HepG2 (cell line): ENCODE results near the gene TMEM238. TPM values are rescaled to one million over a fixed set of nuclear protein-coding genes. Genes with fewer than 3 reads are reported as not detected.
A peak's percentile ranks its signal among the peaks of the same experiment; 100 is the strongest.

ENCODE experiments used
- BRCA1 ChIP-seq: sonication (generic); formaldehyde crosslinking; IDR thresholded peaks from 2 replicates; pipeline ENCODE4 v1.4.0; 2020; ENCODE audit warnings: missing genetic modification reagents
- CBX2 ChIP-seq, 2 experiments: fragments of 200-600 bp in 1 of 2; sonication (generic); formaldehyde crosslinking in 1 of 2; IDR thresholded peaks; 2 replicates each; pipeline versions ENCODE4 v1.7.0 to v1.8.1; 2018 to 2022; ENCODE audit warnings: low read depth in 2 of 2, low read length in 1 of 2, mild to moderate bottlenecking in 1 of 2, missing genetic modification reagents in 1 of 2
- HHEX ChIP-seq: IDR thresholded peaks from 2 replicates; pipeline ENCODE4 v1.6.1; 2016; ENCODE audit warnings: control low read depth
- HOXA3 ChIP-seq: sonication (generic); formaldehyde crosslinking; IDR thresholded peaks from 2 replicates; pipeline ENCODE4 v1.5.0; 2020; ENCODE audit warnings: missing genetic modification reagents
- KDM6A ChIP-seq: IDR thresholded peaks from 2 replicates; pipeline ENCODE4 v1.6.1; 2016; ENCODE audit warnings: low read depth
- KLF16 ChIP-seq, 2 experiments: sonication (generic) in 1 of 2; formaldehyde crosslinking in 1 of 2; IDR thresholded peaks; 2 replicates each; pipeline versions ENCODE4 v1.6.1 to v1.8.0; 2016 to 2023; ENCODE audit warnings: missing genetic modification reagents in 2 of 2, missing compliant biosample characterization in 1 of 2
- MIER2 ChIP-seq: IDR thresholded peaks from 2 replicates; pipeline ENCODE4 v1.6.1; 2016; ENCODE audit warnings: missing biosample characterization, missing genetic modification reagents
- PRMT3 ChIP-seq: sonication (generic); formaldehyde crosslinking; IDR thresholded peaks from 2 replicates; pipeline ENCODE4 v1.8.1; 2022; ENCODE audit warnings: low read depth, mild to moderate bottlenecking, moderate library complexity, missing genetic modification reagents, borderline replicate concordance
- RBFOX2 ChIP-seq: fragments of 200-400 bp; formaldehyde crosslinking; IDR thresholded peaks from 2 replicates; pipeline ENCODE4 v1.6.1; 2017; ENCODE audit warnings: low read depth, mild to moderate bottlenecking, low read length
- ZBED4 ChIP-seq: sonication (generic); formaldehyde crosslinking; IDR thresholded peaks from 2 replicates; pipeline ENCODE4 v1.4.0; 2020; ENCODE audit warnings: missing genetic modification reagents, borderline replicate concordance
- ZEB1 ChIP-seq: IDR thresholded peaks from 2 replicates; pipeline ENCODE4 v1.6.1; 2012; ENCODE audit warnings: mild to moderate bottlenecking, low read depth, inconsistent platforms; ENCODE audit not compliant: insufficient replicate concordance
- ZNF30 ChIP-seq: sonication (generic); formaldehyde crosslinking; IDR thresholded peaks from 2 replicates; pipeline ENCODE4 v1.5.0; 2020; ENCODE audit warnings: mild to moderate bottlenecking, missing genetic modification reagents
- ZNF33A ChIP-seq: sonication (generic); formaldehyde crosslinking; IDR thresholded peaks from 2 replicates; pipeline ENCODE4 v1.5.1; 2020; ENCODE audit warnings: missing genetic modification reagents, mild to moderate bottlenecking, moderate library complexity, borderline replicate concordance
- ZNF441 ChIP-seq: sonication (generic); formaldehyde crosslinking; IDR thresholded peaks from 2 replicates; pipeline ENCODE4 v1.7.0; 2021; ENCODE audit warnings: missing genetic modification reagents, borderline replicate concordance
- ZNF468 ChIP-seq: sonication (generic); formaldehyde crosslinking; IDR thresholded peaks from 2 replicates; pipeline ENCODE4 v1.8.0; 2022; ENCODE audit warnings: mild to moderate bottlenecking, moderate library complexity, missing genetic modification reagents
- ZNF501 ChIP-seq: sonication (generic); formaldehyde crosslinking; IDR thresholded peaks from 2 replicates; pipeline ENCODE4 v1.5.1; 2020; ENCODE audit warnings: mild to moderate bottlenecking, moderate library complexity, missing genetic modification reagents
- ZNF720 ChIP-seq: sonication (generic); formaldehyde crosslinking; IDR thresholded peaks from 2 replicates; pipeline ENCODE4 v1.4.0; 2020; ENCODE audit warnings: missing genetic modification reagents
- ZNF75D ChIP-seq: sonication (generic); formaldehyde crosslinking; IDR thresholded peaks from 2 replicates; pipeline ENCODE4 v1.8.1; 2023; ENCODE audit warnings: missing genetic modification reagents, mild to moderate bottlenecking, borderline replicate concordance
- ZSCAN21 ChIP-seq: sonication (generic); formaldehyde crosslinking; IDR thresholded peaks from 2 replicates; pipeline ENCODE4 v1.8.0; 2022; ENCODE audit warnings: mild to moderate bottlenecking, missing genetic modification reagents, moderate library complexity, borderline replicate concordance
- polyA plus RNA-seq, 8 experiments: library from polyadenylated mRNA; depleted of rRNA in 3 of 8; stranded (reverse) in 7 of 8; unstranded in 1 of 8; fragments of >200 nt; fragmentation: Illumina TruSeq in 4 of 8; extraction: Trizol in 4 of 8; gene quantifications; 2 replicates each; pipeline versions ENCODE4 v1.2.1 to v1.2.3, GENCODE V29; 2011 to 2016; ENCODE audit warnings: low read depth in 4 of 8, missing spikeins in 1 of 8, mixed read lengths in 1 of 8; ENCODE audit not compliant: insufficient read depth in 1 of 8
- total RNA-seq, 5 experiments: library from RNA; depleted of rRNA; stranded (reverse); fragments of >200 nt; fragmentation: Illumina TruSeq; extraction: Trizol; gene quantifications; 2 replicates each; pipeline ENCODE4 v1.2.3, GENCODE V29; 2016; ENCODE audit warnings: low read depth in 1 of 5
- TF ChIP-seq, protein P1 (sequence below): IDR thresholded peaks from 2 replicates; pipeline ENCODE4 v1.4.0; 2020; ENCODE audit warnings: mild to moderate bottlenecking, missing genetic modification reagents
- TF ChIP-seq, protein P2 (sequence below): sonication (generic); formaldehyde crosslinking; IDR thresholded peaks from 2 replicates; pipeline ENCODE4 v1.4.0; 2020; ENCODE audit warnings: missing genetic modification reagents

Gene TMEM238
- total and polyA plus RNA-seq, 2 of the 13 experiments (the other 11 are each of a cell fraction or from before 2014, with no cell fraction given) = not detected

DNA sequence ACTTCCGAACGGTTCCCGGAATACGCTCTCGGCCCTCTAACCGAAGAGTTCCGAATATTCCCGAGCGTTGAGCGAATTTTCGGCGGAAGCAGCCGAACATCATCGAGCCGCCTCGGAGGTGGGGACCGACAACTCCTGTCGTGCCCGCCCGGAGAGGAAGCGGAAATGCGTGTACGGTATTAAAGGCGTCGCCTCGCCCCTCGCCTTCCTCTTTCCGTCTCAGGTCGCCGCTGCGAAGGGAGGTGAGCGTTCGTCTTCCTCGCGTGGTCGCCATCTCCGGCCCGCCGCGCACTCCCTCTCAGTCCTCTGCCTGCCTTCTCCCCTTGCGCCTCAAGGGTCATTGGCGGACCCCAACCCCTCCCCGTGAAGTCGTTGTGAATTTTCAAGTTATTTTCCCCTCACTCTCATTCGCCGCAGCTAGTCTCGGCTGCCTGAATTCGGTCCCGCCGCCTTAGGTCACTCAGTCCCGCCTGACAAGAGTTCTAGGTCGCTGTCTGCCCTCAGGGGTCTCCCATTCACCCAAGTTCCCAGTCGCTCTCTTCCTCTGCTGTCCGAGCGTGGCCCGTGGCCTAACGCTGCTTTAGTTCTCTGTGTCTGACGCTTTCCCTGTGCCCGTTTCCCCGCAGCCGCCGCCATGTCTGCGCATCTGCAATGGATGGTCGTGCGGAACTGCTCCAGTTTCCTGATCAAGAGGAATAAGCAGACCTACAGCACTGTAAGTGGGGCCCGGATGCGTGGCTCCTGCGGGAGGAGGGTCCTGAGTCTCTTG is 1.8 kb upstream of the TMEM238 start, which contains the start of gene RPL28 (continued):
- TF ChIP-seq, protein P1, sequence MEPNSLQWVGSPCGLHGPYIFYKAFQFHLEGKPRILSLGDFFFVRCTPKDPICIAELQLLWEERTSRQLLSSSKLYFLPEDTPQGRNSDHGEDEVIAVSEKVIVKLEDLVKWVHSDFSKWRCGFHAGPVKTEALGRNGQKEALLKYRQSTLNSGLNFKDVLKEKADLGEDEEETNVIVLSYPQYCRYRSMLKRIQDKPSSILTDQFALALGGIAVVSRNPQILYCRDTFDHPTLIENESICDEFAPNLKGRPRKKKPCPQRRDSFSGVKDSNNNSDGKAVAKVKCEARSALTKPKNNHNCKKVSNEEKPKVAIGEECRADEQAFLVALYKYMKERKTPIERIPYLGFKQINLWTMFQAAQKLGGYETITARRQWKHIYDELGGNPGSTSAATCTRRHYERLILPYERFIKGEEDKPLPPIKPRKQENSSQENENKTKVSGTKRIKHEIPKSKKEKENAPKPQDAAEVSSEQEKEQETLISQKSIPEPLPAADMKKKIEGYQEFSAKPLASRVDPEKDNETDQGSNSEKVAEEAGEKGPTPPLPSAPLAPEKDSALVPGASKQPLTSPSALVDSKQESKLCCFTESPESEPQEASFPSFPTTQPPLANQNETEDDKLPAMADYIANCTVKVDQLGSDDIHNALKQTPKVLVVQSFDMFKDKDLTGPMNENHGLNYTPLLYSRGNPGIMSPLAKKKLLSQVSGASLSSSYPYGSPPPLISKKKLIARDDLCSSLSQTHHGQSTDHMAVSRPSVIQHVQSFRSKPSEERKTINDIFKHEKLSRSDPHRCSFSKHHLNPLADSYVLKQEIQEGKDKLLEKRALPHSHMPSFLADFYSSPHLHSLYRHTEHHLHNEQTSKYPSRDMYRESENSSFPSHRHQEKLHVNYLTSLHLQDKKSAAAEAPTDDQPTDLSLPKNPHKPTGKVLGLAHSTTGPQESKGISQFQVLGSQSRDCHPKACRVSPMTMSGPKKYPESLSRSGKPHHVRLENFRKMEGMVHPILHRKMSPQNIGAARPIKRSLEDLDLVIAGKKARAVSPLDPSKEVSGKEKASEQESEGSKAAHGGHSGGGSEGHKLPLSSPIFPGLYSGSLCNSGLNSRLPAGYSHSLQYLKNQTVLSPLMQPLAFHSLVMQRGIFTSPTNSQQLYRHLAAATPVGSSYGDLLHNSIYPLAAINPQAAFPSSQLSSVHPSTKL (CRISPR knock-in tag) = peak; percentile 42; the same call in 1 of the 2 replicates
- TF ChIP-seq KLF16 (CRISPR knock-in tag; IDR thresholded peaks at IDR 0.05) (peak in 1 of 2 experiments; percentile 96; a peak in 2 of 4 replicates), ZNF33A (CRISPR knock-in tag) (no peak), HOXA3 (CRISPR knock-in tag) (peak; percentile 79), RBFOX2 (peak; percentile 97), ZNF720 (no peak), ZNF75D (CRISPR knock-in tag) (peak; percentile 91; the same call in 1 of the 2 replicates), MIER2 (CRISPR knock-in tag) (peak; percentile 32; the same call in 1 of the 2 replicates), BRCA1 (CRISPR knock-in tag) (no peak; the same call in 1 of the 2 replicates), KDM6A (no peak), CBX2 (IDR thresholded peaks at IDR 0.05; ENCODE audit: low read depth, low read length) (no peak), CBX2 (CRISPR knock-in tag; IDR thresholded peaks at IDR 0.05; ENCODE audit: low read depth) (no peak), ZNF468 (CRISPR knock-in tag) (no peak), HHEX (CRISPR knock-in tag) (no peak), ZNF441 (CRISPR knock-in tag) (no peak), ZEB1 (no peak), ZNF501 (CRISPR knock-in tag) (peak; percentile 42), ZNF30 (CRISPR knock-in tag) (no peak), ZSCAN21 (CRISPR knock-in tag) (peak; percentile 87; the same call in 1 of the 2 replicates), PRMT3 (no peak), ZBED4 (CRISPR knock-in tag) (no peak)
- TF ChIP-seq, protein P2, sequence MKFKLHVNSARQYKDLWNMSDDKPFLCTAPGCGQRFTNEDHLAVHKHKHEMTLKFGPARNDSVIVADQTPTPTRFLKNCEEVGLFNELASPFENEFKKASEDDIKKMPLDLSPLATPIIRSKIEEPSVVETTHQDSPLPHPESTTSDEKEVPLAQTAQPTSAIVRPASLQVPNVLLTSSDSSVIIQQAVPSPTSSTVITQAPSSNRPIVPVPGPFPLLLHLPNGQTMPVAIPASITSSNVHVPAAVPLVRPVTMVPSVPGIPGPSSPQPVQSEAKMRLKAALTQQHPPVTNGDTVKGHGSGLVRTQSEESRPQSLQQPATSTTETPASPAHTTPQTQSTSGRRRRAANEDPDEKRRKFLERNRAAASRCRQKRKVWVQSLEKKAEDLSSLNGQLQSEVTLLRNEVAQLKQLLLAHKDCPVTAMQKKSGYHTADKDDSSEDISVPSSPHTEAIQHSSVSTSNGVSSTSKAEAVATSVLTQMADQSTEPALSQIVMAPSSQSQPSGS (CRISPR knock-in tag) = no peak
